AG04450 (cell line): ENCODE results near the gene LSS. TPM values are rescaled to one million over a fixed set of nuclear protein-coding genes. Genes with fewer than 3 reads are reported as not detected.

Experiments
- CTCF ChIA-PET: fragments of 300-600, 350-600 bp; formaldehyde crosslinking; extraction: SDS; loops from one replicate; lab custom pipeline; 2022; ENCODE audit warnings: antibody characterized with exemption, inconsistent platforms; lab: Charles Lee
- POLR2A ChIA-PET: fragments of 350-600 bp; formaldehyde crosslinking; extraction: SDS; loops from one replicate; lab custom pipeline; 2021; ENCODE audit warnings: antibody characterized with exemption, inconsistent platforms; lab: Yijun Ruan, JAX
- DNase-seq: peaks from one replicate; pipeline ENCODE4 v3.0.0-alpha.2; 2011; ENCODE audit warnings: low read depth, low spot score
- H3K27ac ChIP-seq: one replicate; pipeline ENCODE4 v1.5.1; 2012; ENCODE audit warnings: low read depth, low read length, control low read depth
- H3K27me3 ChIP-seq: one replicate; pipeline ENCODE4 v1.6.0; 2012; ENCODE audit warnings: low read length; ENCODE audit not compliant: control insufficient read depth, insufficient read depth
- H3K4me3 ChIP-seq: 2 replicates; pipeline ENCODE4 v1.5.1; 2011; ENCODE audit warnings: mild to moderate bottlenecking, low read depth, low read length, control low read depth
- H3K9me3 ChIP-seq: 2 replicates; pipeline ENCODE4 v1.5.1; 2012; ENCODE audit warnings: low read length; ENCODE audit not compliant: control insufficient read depth, insufficient read depth
- CTCF ChIP-seq: IDR thresholded peaks from 2 replicates; pipeline ENCODE4 v1.5.1; 2011; ENCODE audit warnings: low read depth, low read length, control low read depth, inconsistent platforms
- polyA plus RNA-seq: library from polyadenylated mRNA; depleted of rRNA; stranded (reverse); fragments of >200 nt; gene quantifications from 2 replicates; pipeline ENCODE4 v1.2.3, GENCODE V29; 2011

Gene LSS
- polyA plus RNA-seq, 1 experiment = 49.0 TPM

- no peak for DNase-seq
- no peak overlapping the region for H3K4me3 ChIP-seq
- no peaks in the 10 kb centered on the region for H3K27me3 ChIP-seq
- ChIA-PET POLR2A (interaction anchor here (1.0 kb wide), 1 partner anchor 133 kb away, joined by 3 read pairs; the partner anchor contains the start of genes MCM3AP and YBEY), CTCF (interaction anchor here (0.6 to 2.6 kb wide), 15 partner anchors 10 to 482 kb away, joined by 3 to 31 read pairs (median 4); a partner anchor contains a TSS)
- H3K9me3 ChIP-seq = no peaks in the 10 kb centered on the region; the same call in 1 of the 2 replicates
- no peak for TF ChIP-seq CTCF
- no peak overlapping the region for H3K27ac ChIP-seq
Measured at GRCh38 chr21:46152927-46153246, 75.7 kb downstream of the LSS start.

GRCh38 chr21:46151989-46152926, 76.3 kb downstream of the LSS start:
- Histone ChIP-seq H3K27ac (no peak overlapping the region), H3K27me3 (no peaks in the 10 kb centered on the region), H3K9me3 (no peaks in the 10 kb centered on the region; the same call in 1 of the 2 replicates), H3K4me3 (no peak overlapping the region)
- no peak for TF ChIP-seq CTCF
- ChIA-PET POLR2A (no interaction called here), CTCF (interaction anchor here (1.1 to 2.6 kb wide), 12 partner anchors 9 to 174 kb away, joined by 3 to 31 read pairs (median 5); a partner anchor contains a TSS)
- DNase-seq = no peak

GRCh38 chr21:46151261-46151988, 77.1 kb downstream of the LSS start:
- H3K27me3 ChIP-seq = no peaks in the 10 kb centered on the region
- no peak overlapping the region for H3K27ac ChIP-seq
- no peak for DNase-seq
- ChIA-PET CTCF (interaction anchor here (0.5 kb wide), 1 partner anchor 178 kb away, joined by 3 read pairs; no protein-coding TSS in a partner anchor), POLR2A (no interaction called here)
- no peak for TF ChIP-seq CTCF
- no peak overlapping the region for H3K4me3 ChIP-seq
- H3K9me3 ChIP-seq = no peaks in the 10 kb centered on the region; the same call in 1 of the 2 replicates

- no peak for TF ChIP-seq CTCF
- Histone ChIP-seq H3K27ac (no peak overlapping the region), H3K4me3 (no peak overlapping the region), H3K27me3 (no peaks in the 10 kb centered on the region), H3K9me3 (no peaks in the 10 kb centered on the region; the same call in 1 of the 2 replicates)
- POLR2A ChIA-PET = no interaction called here
- no peak for DNase-seq
- CTCF ChIA-PET = no interaction called here
Measured at GRCh38 chr21:46150491-46151121, 78.0 kb downstream of the LSS start.
